Neural cell (in vitro differentiated cells): Measurements from ENCODE around the gene ERP27.
A peak's percentile ranks its signal among the peaks of the same experiment; 100 is the strongest.

Experiments used
- EP300 ChIP-seq: fragments of 450-650 bp; conservative IDR thresholded peaks from 2 replicates; pipeline ENCODE4 v1.6.1; 2014; ENCODE audit warnings: antibody characterized with exemption, mild to moderate bottlenecking, moderate library complexity; ENCODE audit not compliant: poor library complexity, severe bottlenecking
- EZH2 ChIP-seq: fragments of 200-600, 300-800 bp; shearing (Covaris generic), sonication (generic); IDR thresholded peaks from 2 replicates; pipeline ENCODE4 v1.6.1; 2014; ENCODE audit warnings: antibody characterized with exemption, low read length, borderline replicate concordance, mild to moderate bottlenecking; ENCODE audit not compliant: insufficient read depth, poor library complexity, severe bottlenecking
- MXI1 ChIP-seq: fragments of 450-650 bp; conservative IDR thresholded peaks from 2 replicates; pipeline ENCODE4 v1.6.1; 2014; ENCODE audit warnings: antibody characterized with exemption, mild to moderate bottlenecking; ENCODE audit not compliant: poor library complexity, severe bottlenecking
- POLR2AphosphoS5 ChIP-seq: IDR thresholded peaks from 2 replicates; pipeline ENCODE4 v1.6.1; 2012
- RAD21 ChIP-seq: fragments of 450-650 bp; conservative IDR thresholded peaks from 2 replicates; pipeline ENCODE4 v1.6.1; 2014; ENCODE audit warnings: antibody characterized with exemption, mild to moderate bottlenecking, moderate library complexity
- SMC3 ChIP-seq: fragments of 450-650 bp; conservative IDR thresholded peaks from 2 replicates; pipeline ENCODE4 v1.6.1; 2014; ENCODE audit warnings: antibody characterized with exemption, mild to moderate bottlenecking, moderate library complexity; ENCODE audit not compliant: poor library complexity
- TAF1 ChIP-seq: IDR thresholded peaks from 2 replicates; pipeline ENCODE4 v1.6.1; 2012; ENCODE audit warnings: low read depth
- TF ChIP-seq, protein P1 (sequence below): fragments of 450-650 bp; IDR thresholded peaks from 2 replicates; pipeline ENCODE4 v1.5.1; 2014; ENCODE audit warnings: antibody characterized with exemption, mild to moderate bottlenecking, moderate library complexity; ENCODE audit not compliant: poor library complexity, severe bottlenecking

GRCh38 chr12:14986449-14986848 lies 48.1 kb upstream of the ERP27 start:
- TF ChIP-seq POLR2AphosphoS5 = no peak
- TF ChIP-seq, protein P1, sequence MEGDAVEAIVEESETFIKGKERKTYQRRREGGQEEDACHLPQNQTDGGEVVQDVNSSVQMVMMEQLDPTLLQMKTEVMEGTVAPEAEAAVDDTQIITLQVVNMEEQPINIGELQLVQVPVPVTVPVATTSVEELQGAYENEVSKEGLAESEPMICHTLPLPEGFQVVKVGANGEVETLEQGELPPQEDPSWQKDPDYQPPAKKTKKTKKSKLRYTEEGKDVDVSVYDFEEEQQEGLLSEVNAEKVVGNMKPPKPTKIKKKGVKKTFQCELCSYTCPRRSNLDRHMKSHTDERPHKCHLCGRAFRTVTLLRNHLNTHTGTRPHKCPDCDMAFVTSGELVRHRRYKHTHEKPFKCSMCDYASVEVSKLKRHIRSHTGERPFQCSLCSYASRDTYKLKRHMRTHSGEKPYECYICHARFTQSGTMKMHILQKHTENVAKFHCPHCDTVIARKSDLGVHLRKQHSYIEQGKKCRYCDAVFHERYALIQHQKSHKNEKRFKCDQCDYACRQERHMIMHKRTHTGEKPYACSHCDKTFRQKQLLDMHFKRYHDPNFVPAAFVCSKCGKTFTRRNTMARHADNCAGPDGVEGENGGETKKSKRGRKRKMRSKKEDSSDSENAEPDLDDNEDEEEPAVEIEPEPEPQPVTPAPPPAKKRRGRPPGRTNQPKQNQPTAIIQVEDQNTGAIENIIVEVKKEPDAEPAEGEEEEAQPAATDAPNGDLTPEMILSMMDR = peak; percentile 8
- TF ChIP-seq EZH2 = no peak
- peak; percentile 21 for TF ChIP-seq SMC3
- no peak for TF ChIP-seq MXI1
- TF ChIP-seq RAD21 = no peak
- no peak for TF ChIP-seq EP300
- no peak for TF ChIP-seq TAF1
